WTC11 (cell line): ENCODE measurements around the gene THSD4. TPM values are rescaled to one million over a fixed set of nuclear protein-coding genes. Genes with fewer than 3 reads are reported as not detected.

Experiments
- ATAC-seq: fragments of 200-7000 bp; cut with Tn5 transposase; 2 replicates; pipeline ENCODE4 v1.10.0; 2021; ENCODE audit warnings: mild to moderate bottlenecking, moderate library complexity
- CTCF ChIA-PET: fragments of 300-600 bp; sonication (Branson Sonifier 250); formaldehyde crosslinking; loops from one replicate; lab custom pipeline; 2021; ENCODE audit warnings: antibody characterized with exemption; lab: Charles Lee
- POLR2A ChIA-PET: fragments of 350-600 bp; sonication (Branson Sonifier 250); formaldehyde crosslinking; loops from one replicate; lab custom pipeline; 2021; ENCODE audit warnings: antibody characterized with exemption; lab: Charles Lee
- DNase-seq: peaks from one replicate; pipeline ENCODE4 v3.0.0; 2021; ENCODE audit warnings: low spot score
- H3K27ac Mint-ChIP-seq: 2 replicates; pipeline ENCODE4 v1.8.0; 2021; ENCODE audit warnings: mixed read lengths
- H3K27me3 Mint-ChIP-seq: 2 replicates; pipeline ENCODE4 v1.8.0; 2021; ENCODE audit warnings: low read depth, mild to moderate bottlenecking, moderate library complexity, mixed read lengths
- H3K36me3 Mint-ChIP-seq: 2 replicates; pipeline ENCODE4 v1.8.0; 2021; ENCODE audit warnings: mixed read lengths
- H3K4me1 Mint-ChIP-seq: 2 replicates; pipeline ENCODE4 v1.8.0; 2022; ENCODE audit warnings: mixed read lengths
- H3K4me3 Mint-ChIP-seq: 2 replicates; pipeline ENCODE4 v1.8.0; 2021; ENCODE audit warnings: mild to moderate bottlenecking, moderate library complexity, mixed read lengths
- H3K9me3 Mint-ChIP-seq: 2 replicates; pipeline ENCODE4 v1.8.0; 2021; ENCODE audit warnings: mixed read lengths
- ATF1 ChIP-seq: sonication (generic); formaldehyde crosslinking; IDR thresholded peaks from 2 replicates; pipeline ENCODE4 v1.8.1; 2023; ENCODE audit warnings: mild to moderate bottlenecking, moderate library complexity, missing genetic modification reagents
- ESRRA ChIP-seq: sonication (generic); formaldehyde crosslinking; IDR thresholded peaks from 2 replicates; pipeline ENCODE4 v1.8.1; 2022; ENCODE audit warnings: mild to moderate bottlenecking, missing genetic modification reagents, borderline replicate concordance
- FOXJ3 ChIP-seq: sonication (generic); formaldehyde crosslinking; IDR thresholded peaks from 2 replicates; pipeline ENCODE4 v1.9.0; 2021; ENCODE audit warnings: missing genetic modification reagents, mild to moderate bottlenecking, borderline replicate concordance
- JAZF1 ChIP-seq: fragments of 250-450 bp; sonication (Bioruptor Pico); IDR thresholded peaks from 2 replicates; pipeline ENCODE4 v1.9.0; 2021; ENCODE audit warnings: moderate library complexity, mild to moderate bottlenecking, inconsistent platforms
- JUN ChIP-seq: sonication (generic); formaldehyde crosslinking; IDR thresholded peaks from 2 replicates; pipeline ENCODE4 v1.8.0; 2023; ENCODE audit warnings: mild to moderate bottlenecking, missing genetic modification reagents
- KAT7 ChIP-seq: sonication (generic); formaldehyde crosslinking; IDR thresholded peaks from 2 replicates; pipeline ENCODE4 v1.8.1; 2023; ENCODE audit warnings: missing genetic modification reagents, mild to moderate bottlenecking, borderline replicate concordance
- MYBL2 ChIP-seq: sonication (generic); formaldehyde crosslinking; IDR thresholded peaks from 2 replicates; pipeline ENCODE4 v1.8.1; 2023; ENCODE audit warnings: mild to moderate bottlenecking, moderate library complexity, missing genetic modification reagents
- RELA ChIP-seq: sonication (generic); formaldehyde crosslinking; IDR thresholded peaks from 2 replicates; pipeline ENCODE4 v1.8.1; 2022; ENCODE audit warnings: missing genetic modification reagents, mild to moderate bottlenecking, borderline replicate concordance
- total RNA-seq: library from RNA; stranded (reverse); gene quantifications from 3 replicates; pipeline ENCODE4 v1.2.3, GENCODE V29; 2021
- TF ChIP-seq, protein P1 (sequence below): sonication (generic); formaldehyde crosslinking; IDR thresholded peaks from 2 replicates; pipeline ENCODE4 v1.8.0; 2022; ENCODE audit warnings: missing genetic modification reagents
- TF ChIP-seq, protein P2 (sequence below): fragments of 250-450 bp; sonication (Bioruptor Pico); IDR thresholded peaks from 2 replicates; pipeline ENCODE4 v1.8.0; 2021; ENCODE audit warnings: mild to moderate bottlenecking
- TF ChIP-seq, protein P3 (sequence below): fragments of 200-600 bp; IDR thresholded peaks from 2 replicates; pipeline ENCODE4 v1.8.0; 2022; ENCODE audit warnings: antibody characterized with exemption
- TF ChIP-seq, protein P4 (sequence below): sonication (generic); formaldehyde crosslinking; IDR thresholded peaks from 2 replicates; pipeline ENCODE4 v1.8.1; 2023; ENCODE audit warnings: mild to moderate bottlenecking, moderate library complexity, missing genetic modification reagents
- TF ChIP-seq, protein P5 (sequence below): sonication (generic); formaldehyde crosslinking; IDR thresholded peaks from 2 replicates; pipeline ENCODE4 v1.8.1; 2022; ENCODE audit warnings: mild to moderate bottlenecking, missing genetic modification reagents, moderate library complexity, borderline replicate concordance
- TF ChIP-seq, protein P6 (sequence below): sonication (generic); formaldehyde crosslinking; IDR thresholded peaks from 2 replicates; pipeline ENCODE4 v1.8.0; 2022; ENCODE audit warnings: mild to moderate bottlenecking, missing genetic modification reagents
- TF ChIP-seq, protein P7 (sequence below): sonication (generic); formaldehyde crosslinking; IDR thresholded peaks from 2 replicates; pipeline ENCODE4 v1.8.1; 2022; ENCODE audit warnings: low read depth, missing genetic modification reagents, borderline replicate concordance

THSD4 gene
- total RNA-seq, 1 experiment from 2014 or later = 7.8 TPM

DNA sequence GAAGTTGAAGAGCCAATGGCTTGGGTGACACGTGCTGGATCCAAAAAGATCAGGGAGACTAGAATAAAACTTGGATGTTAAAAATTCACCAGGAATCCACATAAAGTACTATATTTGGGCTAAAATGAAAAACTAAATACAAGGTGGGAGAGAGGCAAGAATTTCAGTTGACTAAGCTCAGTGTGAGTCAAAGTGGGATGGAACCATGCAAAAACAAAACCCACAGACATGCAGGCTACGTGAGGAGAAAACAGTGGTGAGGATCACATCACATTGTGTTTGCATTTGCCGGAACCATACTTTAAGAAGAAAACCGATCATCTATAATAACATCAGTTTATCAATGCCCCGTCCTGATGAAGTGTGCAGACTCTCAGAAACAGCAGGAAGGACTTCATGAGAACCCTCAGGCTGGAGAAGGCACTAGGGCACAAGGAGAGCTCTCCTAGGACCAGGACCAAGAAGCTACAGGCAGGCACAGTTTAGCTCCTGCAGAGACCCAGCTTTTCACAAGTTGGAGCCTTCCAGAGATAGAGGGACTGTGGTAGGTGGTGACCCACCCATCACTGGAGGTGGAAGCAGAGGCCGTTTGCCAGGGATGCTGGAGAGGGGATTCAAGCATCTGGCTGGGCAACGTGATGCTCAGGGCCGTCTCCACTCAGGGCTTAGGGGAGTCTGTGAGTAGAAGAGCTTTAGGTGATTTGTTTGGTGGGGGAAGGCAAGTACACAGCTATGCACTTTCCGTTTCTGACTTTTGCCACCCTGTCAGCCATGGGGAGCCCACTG, 666.1 kb downstream of the THSD4 start:
- CTCF ChIA-PET = interaction anchor here (0.6 to 2.4 kb wide), 15 partner anchors 9 to 375 kb away, joined by 3 to 22 read pairs (median 5); no protein-coding TSS in a partner anchor
- Mint-ChIP-seq H3K27ac (no peak overlapping the region), H3K9me3 (no peaks in the 10 kb centered on the region), H3K4me1 (peaks cover 9% of the 10 kb centered on the region), H3K27me3 (no peaks in the 10 kb centered on the region; the same call in 1 of the 2 replicates), H3K4me3 (no peak overlapping the region), H3K36me3 (no peaks in the 10 kb centered on the region)
- TF ChIP-seq MYBL2 (CRISPR knock-in tag) (no peak), JUN (CRISPR knock-in tag) (no peak), JAZF1 (CRISPR knock-in tag) (no peak), ESRRA (CRISPR knock-in tag) (no peak), ATF1 (CRISPR knock-in tag) (no peak), RELA (CRISPR knock-in tag) (no peak), KAT7 (CRISPR knock-in tag) (no peak), FOXJ3 (CRISPR knock-in tag) (no peak)
- TF ChIP-seq, protein P1, sequence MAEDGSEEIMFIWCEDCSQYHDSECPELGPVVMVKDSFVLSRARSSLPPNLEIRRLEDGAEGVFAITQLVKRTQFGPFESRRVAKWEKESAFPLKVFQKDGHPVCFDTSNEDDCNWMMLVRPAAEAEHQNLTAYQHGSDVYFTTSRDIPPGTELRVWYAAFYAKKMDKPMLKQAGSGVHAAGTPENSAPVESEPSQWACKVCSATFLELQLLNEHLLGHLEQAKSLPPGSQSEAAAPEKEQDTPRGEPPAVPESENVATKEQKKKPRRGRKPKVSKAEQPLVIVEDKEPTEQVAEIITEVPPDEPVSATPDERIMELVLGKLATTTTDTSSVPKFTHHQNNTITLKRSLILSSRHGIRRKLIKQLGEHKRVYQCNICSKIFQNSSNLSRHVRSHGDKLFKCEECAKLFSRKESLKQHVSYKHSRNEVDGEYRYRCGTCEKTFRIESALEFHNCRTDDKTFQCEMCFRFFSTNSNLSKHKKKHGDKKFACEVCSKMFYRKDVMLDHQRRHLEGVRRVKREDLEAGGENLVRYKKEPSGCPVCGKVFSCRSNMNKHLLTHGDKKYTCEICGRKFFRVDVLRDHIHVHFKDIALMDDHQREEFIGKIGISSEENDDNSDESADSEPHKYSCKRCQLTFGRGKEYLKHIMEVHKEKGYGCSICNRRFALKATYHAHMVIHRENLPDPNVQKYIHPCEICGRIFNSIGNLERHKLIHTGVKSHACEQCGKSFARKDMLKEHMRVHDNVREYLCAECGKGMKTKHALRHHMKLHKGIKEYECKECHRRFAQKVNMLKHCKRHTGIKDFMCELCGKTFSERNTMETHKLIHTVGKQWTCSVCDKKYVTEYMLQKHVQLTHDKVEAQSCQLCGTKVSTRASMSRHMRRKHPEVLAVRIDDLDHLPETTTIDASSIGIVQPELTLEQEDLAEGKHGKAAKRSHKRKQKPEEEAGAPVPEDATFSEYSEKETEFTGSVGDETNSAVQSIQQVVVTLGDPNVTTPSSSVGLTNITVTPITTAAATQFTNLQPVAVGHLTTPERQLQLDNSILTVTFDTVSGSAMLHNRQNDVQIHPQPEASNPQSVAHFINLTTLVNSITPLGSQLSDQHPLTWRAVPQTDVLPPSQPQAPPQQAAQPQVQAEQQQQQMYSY = no peak
- TF ChIP-seq, protein P2, sequence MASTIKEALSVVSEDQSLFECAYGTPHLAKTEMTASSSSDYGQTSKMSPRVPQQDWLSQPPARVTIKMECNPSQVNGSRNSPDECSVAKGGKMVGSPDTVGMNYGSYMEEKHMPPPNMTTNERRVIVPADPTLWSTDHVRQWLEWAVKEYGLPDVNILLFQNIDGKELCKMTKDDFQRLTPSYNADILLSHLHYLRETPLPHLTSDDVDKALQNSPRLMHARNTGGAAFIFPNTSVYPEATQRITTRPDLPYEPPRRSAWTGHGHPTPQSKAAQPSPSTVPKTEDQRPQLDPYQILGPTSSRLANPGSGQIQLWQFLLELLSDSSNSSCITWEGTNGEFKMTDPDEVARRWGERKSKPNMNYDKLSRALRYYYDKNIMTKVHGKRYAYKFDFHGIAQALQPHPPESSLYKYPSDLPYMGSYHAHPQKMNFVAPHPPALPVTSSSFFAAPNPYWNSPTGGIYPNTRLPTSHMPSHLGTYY (CRISPR knock-in tag) = no peak
- TF ChIP-seq, protein P3, sequence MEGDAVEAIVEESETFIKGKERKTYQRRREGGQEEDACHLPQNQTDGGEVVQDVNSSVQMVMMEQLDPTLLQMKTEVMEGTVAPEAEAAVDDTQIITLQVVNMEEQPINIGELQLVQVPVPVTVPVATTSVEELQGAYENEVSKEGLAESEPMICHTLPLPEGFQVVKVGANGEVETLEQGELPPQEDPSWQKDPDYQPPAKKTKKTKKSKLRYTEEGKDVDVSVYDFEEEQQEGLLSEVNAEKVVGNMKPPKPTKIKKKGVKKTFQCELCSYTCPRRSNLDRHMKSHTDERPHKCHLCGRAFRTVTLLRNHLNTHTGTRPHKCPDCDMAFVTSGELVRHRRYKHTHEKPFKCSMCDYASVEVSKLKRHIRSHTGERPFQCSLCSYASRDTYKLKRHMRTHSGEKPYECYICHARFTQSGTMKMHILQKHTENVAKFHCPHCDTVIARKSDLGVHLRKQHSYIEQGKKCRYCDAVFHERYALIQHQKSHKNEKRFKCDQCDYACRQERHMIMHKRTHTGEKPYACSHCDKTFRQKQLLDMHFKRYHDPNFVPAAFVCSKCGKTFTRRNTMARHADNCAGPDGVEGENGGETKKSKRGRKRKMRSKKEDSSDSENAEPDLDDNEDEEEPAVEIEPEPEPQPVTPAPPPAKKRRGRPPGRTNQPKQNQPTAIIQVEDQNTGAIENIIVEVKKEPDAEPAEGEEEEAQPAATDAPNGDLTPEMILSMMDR = no peak
- TF ChIP-seq, protein P4, sequence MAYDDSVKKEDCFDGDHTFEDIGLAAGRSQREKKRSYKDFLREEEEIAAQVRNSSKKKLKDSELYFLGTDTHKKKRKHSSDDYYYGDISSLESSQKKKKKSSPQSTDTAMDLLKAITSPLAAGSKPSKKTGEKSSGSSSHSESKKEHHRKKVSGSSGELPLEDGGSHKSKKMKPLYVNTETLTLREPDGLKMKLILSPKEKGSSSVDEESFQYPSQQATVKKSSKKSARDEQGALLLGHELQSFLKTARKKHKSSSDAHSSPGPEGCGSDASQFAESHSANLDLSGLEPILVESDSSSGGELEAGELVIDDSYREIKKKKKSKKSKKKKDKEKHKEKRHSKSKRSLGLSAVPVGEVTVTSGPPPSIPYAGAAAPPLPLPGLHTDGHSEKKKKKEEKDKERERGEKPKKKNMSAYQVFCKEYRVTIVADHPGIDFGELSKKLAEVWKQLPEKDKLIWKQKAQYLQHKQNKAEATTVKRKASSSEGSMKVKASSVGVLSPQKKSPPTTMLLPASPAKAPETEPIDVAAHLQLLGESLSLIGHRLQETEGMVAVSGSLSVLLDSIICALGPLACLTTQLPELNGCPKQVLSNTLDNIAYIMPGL (CRISPR knock-in tag) = no peak
- TF ChIP-seq, protein P5, sequence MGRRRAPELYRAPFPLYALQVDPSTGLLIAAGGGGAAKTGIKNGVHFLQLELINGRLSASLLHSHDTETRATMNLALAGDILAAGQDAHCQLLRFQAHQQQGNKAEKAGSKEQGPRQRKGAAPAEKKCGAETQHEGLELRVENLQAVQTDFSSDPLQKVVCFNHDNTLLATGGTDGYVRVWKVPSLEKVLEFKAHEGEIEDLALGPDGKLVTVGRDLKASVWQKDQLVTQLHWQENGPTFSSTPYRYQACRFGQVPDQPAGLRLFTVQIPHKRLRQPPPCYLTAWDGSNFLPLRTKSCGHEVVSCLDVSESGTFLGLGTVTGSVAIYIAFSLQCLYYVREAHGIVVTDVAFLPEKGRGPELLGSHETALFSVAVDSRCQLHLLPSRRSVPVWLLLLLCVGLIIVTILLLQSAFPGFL = no peak
- TF ChIP-seq, protein P6, sequence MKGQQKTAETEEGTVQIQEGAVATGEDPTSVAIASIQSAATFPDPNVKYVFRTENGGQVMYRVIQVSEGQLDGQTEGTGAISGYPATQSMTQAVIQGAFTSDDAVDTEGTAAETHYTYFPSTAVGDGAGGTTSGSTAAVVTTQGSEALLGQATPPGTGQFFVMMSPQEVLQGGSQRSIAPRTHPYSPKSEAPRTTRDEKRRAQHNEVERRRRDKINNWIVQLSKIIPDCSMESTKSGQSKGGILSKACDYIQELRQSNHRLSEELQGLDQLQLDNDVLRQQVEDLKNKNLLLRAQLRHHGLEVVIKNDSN (CRISPR knock-in tag) = no peak
- TF ChIP-seq, protein P7, sequence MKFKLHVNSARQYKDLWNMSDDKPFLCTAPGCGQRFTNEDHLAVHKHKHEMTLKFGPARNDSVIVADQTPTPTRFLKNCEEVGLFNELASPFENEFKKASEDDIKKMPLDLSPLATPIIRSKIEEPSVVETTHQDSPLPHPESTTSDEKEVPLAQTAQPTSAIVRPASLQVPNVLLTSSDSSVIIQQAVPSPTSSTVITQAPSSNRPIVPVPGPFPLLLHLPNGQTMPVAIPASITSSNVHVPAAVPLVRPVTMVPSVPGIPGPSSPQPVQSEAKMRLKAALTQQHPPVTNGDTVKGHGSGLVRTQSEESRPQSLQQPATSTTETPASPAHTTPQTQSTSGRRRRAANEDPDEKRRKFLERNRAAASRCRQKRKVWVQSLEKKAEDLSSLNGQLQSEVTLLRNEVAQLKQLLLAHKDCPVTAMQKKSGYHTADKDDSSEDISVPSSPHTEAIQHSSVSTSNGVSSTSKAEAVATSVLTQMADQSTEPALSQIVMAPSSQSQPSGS = no peak
- DNase-seq = no peak
- POLR2A ChIA-PET = no interaction called here
- ATAC-seq = no peak
